ENCODE results near the gene PRKN. TPM values are rescaled to one million over a fixed set of nuclear protein-coding genes. Genes with fewer than 3 reads are reported as not detected.

PRKN gene
- total RNA-seq, 1 donor from 2014 or later = 1.3 TPM

- H3K4me3 Mint-ChIP-seq (ENCODE audit: unreplicated experiment) = no peak overlapping the region
- no peak overlapping the region for H3K27ac ChIP-seq (ENCODE audit: low read depth, low read length)
- no peak overlapping the region for H3K9ac ChIP-seq (ENCODE audit: low read length)
- no peak overlapping the region for H3K4me2 ChIP-seq (ENCODE audit: low read length)
- H4K20me1 ChIP-seq (ENCODE audit: insufficient read depth, low read length) = no peaks in the 10 kb centered on the region
- no peaks in the 10 kb centered on the region for H3K9me3 Mint-ChIP-seq (ENCODE audit: unreplicated experiment)
- H3K79me2 ChIP-seq (ENCODE audit: insufficient read depth, low read length) = no peaks in the 10 kb centered on the region
- DNase-seq (ENCODE audit: low read depth) (no peak), FAIRE-seq (no peak)
- H3K4me1 ChIP-seq (ENCODE audit: insufficient read depth, low read length) = no peaks in the 10 kb centered on the region
- no peak overlapping the region for H3K4me3 ChIP-seq (ENCODE audit: insufficient read depth, low read depth, low read length)
- H3K36me3 Mint-ChIP-seq (ENCODE audit: low read depth, unreplicated experiment) = no peaks in the 10 kb centered on the region
- no peaks in the 10 kb centered on the region for H3K27me3 Mint-ChIP-seq (ENCODE audit: low read depth, unreplicated experiment)
- no peak overlapping the region for H3K27ac Mint-ChIP-seq (ENCODE audit: unreplicated experiment)
- H3K4me1 Mint-ChIP-seq (ENCODE audit: low read depth, unreplicated experiment) = no peaks in the 10 kb centered on the region
- TF ChIP-seq CTCF (IDR thresholded peaks at IDR 0.05; ENCODE audit: insufficient read depth, low read depth, low read length) (no peak), EZH2 (IDR thresholded peaks at IDR 0.05; ENCODE audit: insufficient read depth, low read length) (no peak)
- H3K27me3 ChIP-seq (ENCODE audit: insufficient read depth, low read length) = no peaks in the 10 kb centered on the region
- H3K9me3 ChIP-seq (ENCODE audit: insufficient read depth, low read depth, low read length) = no peaks in the 10 kb centered on the region
- no peak overlapping the region for H2AFZ ChIP-seq (ENCODE audit: low read depth, low read length)
- H3K36me3 ChIP-seq (ENCODE audit: insufficient read depth, low read length) = no peaks in the 10 kb centered on the region
Measured at GRCh38 chr6:162307865-162308264, 419.7 kb downstream of the PRKN start.

- TF ChIP-seq CTCF (IDR thresholded peaks at IDR 0.05; ENCODE audit: insufficient read depth, low read depth, low read length) (no peak), EZH2 (IDR thresholded peaks at IDR 0.05; ENCODE audit: insufficient read depth, low read length) (no peak)
- Histone ChIP-seq H3K4me2 (ENCODE audit: low read length) (no peak overlapping the region), H3K4me1 (ENCODE audit: insufficient read depth, low read length) (no peaks in the 10 kb centered on the region), H3K4me3 (ENCODE audit: insufficient read depth, low read depth, low read length) (no peak overlapping the region), H3K36me3 (ENCODE audit: insufficient read depth, low read length) (no peaks in the 10 kb centered on the region), H3K27me3 (ENCODE audit: insufficient read depth, low read length) (no peaks in the 10 kb centered on the region), H3K27ac (ENCODE audit: low read depth, low read length) (no peak overlapping the region), H2AFZ (ENCODE audit: low read depth, low read length) (no peak overlapping the region), H3K79me2 (ENCODE audit: insufficient read depth, low read length) (no peaks in the 10 kb centered on the region), H4K20me1 (ENCODE audit: insufficient read depth, low read length) (no peaks in the 10 kb centered on the region), H3K9me3 (ENCODE audit: insufficient read depth, low read depth, low read length) (no peaks in the 10 kb centered on the region), H3K9ac (ENCODE audit: low read length) (no peak overlapping the region)
- H3K9me3 Mint-ChIP-seq (ENCODE audit: unreplicated experiment) = no peaks in the 10 kb centered on the region
- no peaks in the 10 kb centered on the region for H3K4me1 Mint-ChIP-seq (ENCODE audit: low read depth, unreplicated experiment)
- H3K27me3 Mint-ChIP-seq (ENCODE audit: low read depth, unreplicated experiment) = no peaks in the 10 kb centered on the region
- FAIRE-seq (no peak), DNase-seq (ENCODE audit: low read depth) (no peak)
- no peak overlapping the region for H3K4me3 Mint-ChIP-seq (ENCODE audit: unreplicated experiment)
- H3K36me3 Mint-ChIP-seq (ENCODE audit: low read depth, unreplicated experiment) = no peaks in the 10 kb centered on the region
- H3K27ac Mint-ChIP-seq (ENCODE audit: unreplicated experiment) = no peak overlapping the region
Measured at GRCh38 chr6:162306616-162307015, 420.9 kb downstream of the PRKN start.

- Mint-ChIP-seq H3K27me3 (ENCODE audit: low read depth, unreplicated experiment) (no peaks in the 10 kb centered on the region), H3K4me3 (ENCODE audit: unreplicated experiment) (no peak overlapping the region), H3K27ac (ENCODE audit: unreplicated experiment) (no peak overlapping the region), H3K4me1 (ENCODE audit: low read depth, unreplicated experiment) (no peaks in the 10 kb centered on the region), H3K9me3 (ENCODE audit: unreplicated experiment) (no peaks in the 10 kb centered on the region), H3K36me3 (ENCODE audit: low read depth, unreplicated experiment) (no peaks in the 10 kb centered on the region)
- Histone ChIP-seq H3K4me3 (ENCODE audit: insufficient read depth, low read depth, low read length) (no peak overlapping the region), H3K36me3 (ENCODE audit: insufficient read depth, low read length) (no peaks in the 10 kb centered on the region), H3K79me2 (ENCODE audit: insufficient read depth, low read length) (no peaks in the 10 kb centered on the region), H3K9ac (ENCODE audit: low read length) (no peak overlapping the region), H2AFZ (ENCODE audit: low read depth, low read length) (no peak overlapping the region), H3K4me2 (ENCODE audit: low read length) (no peak overlapping the region), H3K27ac (ENCODE audit: low read depth, low read length) (no peak overlapping the region), H3K9me3 (ENCODE audit: insufficient read depth, low read depth, low read length) (no peaks in the 10 kb centered on the region), H3K4me1 (ENCODE audit: insufficient read depth, low read length) (no peaks in the 10 kb centered on the region), H4K20me1 (ENCODE audit: insufficient read depth, low read length) (no peaks in the 10 kb centered on the region), H3K27me3 (ENCODE audit: insufficient read depth, low read length) (no peaks in the 10 kb centered on the region)
- FAIRE-seq (no peak), DNase-seq (ENCODE audit: low read depth) (no peak)
- TF ChIP-seq EZH2 (IDR thresholded peaks at IDR 0.05; ENCODE audit: insufficient read depth, low read length) (no peak), CTCF (IDR thresholded peaks at IDR 0.05; ENCODE audit: insufficient read depth, low read depth, low read length) (no peak)
Measured at GRCh38 chr6:162301128-162301527, 426.4 kb downstream of the PRKN start.
